Suppressor macrophage treated with lipopolysaccharide for 4 hours (primary cell): Measurements from ENCODE around the gene LYZL2.
A peak's percentile ranks its signal among the peaks of the same experiment; 100 is the strongest.
"Not testable (repeated sequence)": the region's sequence is repeated elsewhere in the genome, so short reads cannot be mapped to it uniquely, and the experiment has no call there.

ENCODE experiments used
- DNase-seq: peaks from one replicate; pipeline ENCODE4 v3.0.0-alpha.2; 2020

LYZL2 gene

GRCh38 chr10:30629653-30630052 lies at the start of gene LYZL2:
Gene LYZL2 (minus strand): TSS chr10:30629753. CDS start chr10:30626915, 2,838 bp downstream.
- no peak for DNase-seq

- DNase-seq = not testable (repeated sequence)
Observed at GRCh38 chr10:30677616-30678015, 48.1 kb upstream of the LYZL2 start.

- DNase-seq = not testable (repeated sequence)
Observed at GRCh38 chr10:30677146-30677545, 47.6 kb upstream of the LYZL2 start.

GRCh38 chr10:30675791-30676718 lies 46.5 kb upstream of the LYZL2 start:
- no peak for DNase-seq

- no peak for DNase-seq
Observed at GRCh38 chr10:30674796-30675195, 45.2 kb upstream of the LYZL2 start.

- DNase-seq = not testable (repeated sequence)
Observed at GRCh38 chr10:30673262-30673661, 43.7 kb upstream of the LYZL2 start.

GRCh38 chr10:30672338-30672737 lies 42.8 kb upstream of the LYZL2 start:
- not testable (repeated sequence) for DNase-seq

GRCh38 chr10:30671026-30671616 lies 41.6 kb upstream of the LYZL2 start:
- peak; percentile 75 for DNase-seq

- not testable (repeated sequence) for DNase-seq
Observed at GRCh38 chr10:30667982-30668381, 38.4 kb upstream of the LYZL2 start.

GRCh38 chr10:30663403-30663802 lies 33.9 kb upstream of the LYZL2 start:
- peak; percentile 46 for DNase-seq

- peak; percentile 70 for DNase-seq
Observed at GRCh38 chr10:30662814-30663213, 33.3 kb upstream of the LYZL2 start.

GRCh38 chr10:30660314-30660713 lies 30.8 kb upstream of the LYZL2 start:
- DNase-seq = not testable (repeated sequence)

- DNase-seq = no peak
Observed at GRCh38 chr10:30656233-30656632, 26.7 kb upstream of the LYZL2 start.

GRCh38 chr10:30655001-30655400 lies 25.4 kb upstream of the LYZL2 start:
- DNase-seq = not testable (repeated sequence)

GRCh38 chr10:30651470-30652397 lies 22.2 kb upstream of the LYZL2 start:
- peak; percentile 79 for DNase-seq

- DNase-seq = no peak
Observed at GRCh38 chr10:30647089-30647488, 17.5 kb upstream of the LYZL2 start.

- DNase-seq = no peak
Observed at GRCh38 chr10:30645340-30645827, 15.8 kb upstream of the LYZL2 start.

- DNase-seq = not testable (repeated sequence)
Observed at GRCh38 chr10:30644408-30644861, 14.9 kb upstream of the LYZL2 start.

GRCh38 chr10:30643557-30644199 lies 14.1 kb upstream of the LYZL2 start:
- DNase-seq = not testable (repeated sequence)

- not testable (repeated sequence) for DNase-seq
Observed at GRCh38 chr10:30642856-30643255, 13.3 kb upstream of the LYZL2 start.

GRCh38 chr10:30639946-30640786 lies 10.6 kb upstream of the LYZL2 start:
- DNase-seq = peak; percentile 77
